Heart right ventricle (tissue), 16 donors: Measurements from ENCODE around the gene NKX1-1. TPM values are rescaled to one million over a fixed set of nuclear protein-coding genes. Genes with fewer than 3 reads are reported as not detected.

Experiments used
- ATAC-seq, 8 donors: fragments of 200-7000 bp; cut with Tn5 transposase; one replicate each; pipeline ENCODE4 v1.9.1; 2020; ENCODE audit warnings: mild to moderate bottlenecking in 8 of 8, moderate library complexity in 8 of 8, moderate number of reproducible peaks in 1 of 8
- DNase-seq, 2 donors: peaks; one replicate each; pipeline ENCODE4 v3.0.0-alpha.2; 2020
- H3K27ac ChIP-seq, 10 donors: fragments of 200-600 bp; sonication (generic) in 2 of 10; one replicate each; pipeline versions ENCODE4 v1.5.0 to v1.8.0; 2020 to 2022; ENCODE audit warnings: mild to moderate bottlenecking in 3 of 10
- H3K27me3 ChIP-seq, 7 donors: fragments of 200-600 bp; one replicate each; pipeline ENCODE4 v1.8.0; 2021 to 2022; ENCODE audit warnings: mild to moderate bottlenecking in 2 of 7
- H3K36me3 ChIP-seq, 9 donors: fragments of 200-600 bp; sonication (generic) in 1 of 9; one replicate each; pipeline versions ENCODE4 v1.5.0 to v1.8.0; 2020 to 2022; ENCODE audit warnings: mild to moderate bottlenecking in 2 of 9
- H3K4me1 ChIP-seq, 9 donors: fragments of 200-600 bp; sonication (generic) in 1 of 9; one replicate each; pipeline versions ENCODE4 v1.5.0 to v1.8.0; 2020 to 2022; ENCODE audit warnings: mild to moderate bottlenecking in 4 of 9
- H3K4me3 ChIP-seq, 10 donors: fragments of 200-600 bp; sonication (generic) in 2 of 10; one replicate each; pipeline versions ENCODE4 v1.5.0 to v1.8.0; 2020 to 2022; ENCODE audit warnings: mild to moderate bottlenecking in 7 of 10, moderate library complexity in 2 of 10
- H3K9me3 ChIP-seq, 11 donors: fragments of 200-600 bp in 10 of 11; sonication (generic) in 2 of 11; one replicate each; pipeline versions ENCODE4 v1.5.0 to v1.8.0; 2013 to 2022; ENCODE audit warnings: mild to moderate bottlenecking in 2 of 11, control low read depth in 1 of 11, moderate library complexity in 1 of 11
- CTCF ChIP-seq, 9 donors: fragments of 200-600 bp; sonication (generic) in 2 of 9; IDR thresholded peaks; one replicate each; pipeline versions ENCODE4 v1.5.0 to v1.8.0; 2021 to 2022; ENCODE audit warnings: antibody characterized with exemption in 9 of 9, mild to moderate bottlenecking in 5 of 9, moderate library complexity in 1 of 9
- WGBS, 2 donors: extraction: QIAGEN DNeasy Blood & Tissue Kit; methylation state at CpG; one replicate each; pipeline ENCODE4 v1.1.7; 2013; ENCODE audit warnings: inconsistent platforms in 1 of 2; 5-methylcytosine and 5-hydroxymethylcytosine counted together
- intact Hi-C, 10 donors: fragments of 100-400 bp; cut with DNase I; formaldehyde crosslinking; loops; one replicate each; pipeline versions ENCODE4 v1.11.1 to v1.14.2; 2022
- polyA plus RNA-seq, 2 donors: library from polyadenylated mRNA; stranded (reverse); fragments of 200-250 nt; gene quantifications; one replicate each; pipeline ENCODE4 v1.2.3, GENCODE V29; 2013
- total RNA-seq, 10 donors: library from RNA; stranded (reverse); fragmentation: NEBNext Ultra II Directional in 3 of 10; extraction: Animal tissue kit (Norgen Biotek cat#: 25700) in 3 of 10; gene quantifications; one replicate each; pipeline versions ENCODE4 v1.2.1 to v1.2.4, GENCODE V29; 2021 to 2023
- donor health status: Arrhythmogenic right ventricular cardiomyopathy.
- donor health status: ischemic (EF 13 %, LVEDD 7.1; RV severe dilation, severe dysfunction).
- donor health status: healthy with polysubstance abuse.
- donor health status: DM: no; HTN: yes; CAD: no.
- donor health status: DM: no; HTN: no; CAD: no.
- donor health status: ischemic (EF 25% LVEDD 6.9; RV normal size, moderate dysfunction).
- donor health status: ischemic (EF 25% LVEDD 5.7; RV mildly dilated, moderate dysfunction).
- donor health status: healthy.
- donor health status: DM: yes; HTN: yes; CAD: no.
- donor health status: Ischemic cardiomyopathy.
- donor health status: ischemic (EF 35%, LVEDD 5.7; RV mildly dilated, moderate dysfunction).
- donor health status: nonischemic (EF 11% LVEDD 7.7; RV severe dilation, severe dysfunction).
- donor health status: DM: yes; HTN: yes; CAD: no.
- donor health status: PGD.
- donor health status: ischemic (EF 29% LVEDD 5.4; RV normal size, mild dysfunction).
- donor health status: nonischemic (EF 23%, LVEDD 6.1; RV moderate dilation, normal function).

The NKX1-1 gene
- total and polyA plus RNA-seq, 12 donors: not detected

- peaks cover 0 to 67% (median 11%) of the 10 kb centered on the region in 9 donors for H3K36me3 ChIP-seq
- DNase-seq (peak in 1 of 2 donors; percentile 8), ATAC-seq (no peak)
- TF ChIP-seq CTCF (IDR thresholded peaks at IDR 0.05): no peak
- H3K4me3 ChIP-seq: no peak overlapping the region
- H3K4me1 ChIP-seq: no peaks in the 10 kb centered on the region
- H3K27ac ChIP-seq: no peak overlapping the region
- H3K27me3 ChIP-seq: no peaks in the 10 kb centered on the region
- intact Hi-C loops: no loop called here
- no peaks in the 10 kb centered on the region for H3K9me3 ChIP-seq
- 94 to 95% methylated on average over 19 of the region's 19 CpGs for WGBS, 2 donors
These were observed 28.5 kb downstream of the NKX1-1 start for GRCh38 chr4:1377606-1378261.

- Histone ChIP-seq H3K27ac (no peak overlapping the region), H3K27me3 (no peaks in the 10 kb centered on the region), H3K4me1 (no peaks in the 10 kb centered on the region), H3K4me3 (no peak overlapping the region), H3K9me3 (no peaks in the 10 kb centered on the region), H3K36me3 (peaks cover 0 to 66% (median 11%) of the 10 kb centered on the region in 9 donors)
- 92 to 93% methylated on average over 31 to 32 of the region's 32 CpGs for WGBS, 2 donors
- intact Hi-C loops: no loop called here
- ATAC-seq (no peak), DNase-seq (peak in 1 of 2 donors; percentile 11)
- TF ChIP-seq CTCF (IDR thresholded peaks at IDR 0.05): no peak
These were observed 29.2 kb downstream of the NKX1-1 start for GRCh38 chr4:1376841-1377605.

- Histone ChIP-seq H3K36me3 (peaks cover 0 to 67% (median 11%) of the 10 kb centered on the region in 9 donors), H3K27me3 (no peaks in the 10 kb centered on the region), H3K9me3 (no peaks in the 10 kb centered on the region), H3K4me1 (no peaks in the 10 kb centered on the region), H3K27ac (no peak overlapping the region), H3K4me3 (no peak overlapping the region)
- ATAC-seq (no peak), DNase-seq (peak in 1 of 2 donors; percentile 9)
- intact Hi-C loops: no loop called here
- no peak for TF ChIP-seq CTCF (IDR thresholded peaks at IDR 0.05)
- WGBS, 2 donors: 91 to 94% methylated on average over 23 of the region's 23 CpGs
These were observed 29.8 kb downstream of the NKX1-1 start for GRCh38 chr4:1376391-1376840.

- DNase-seq: peak in 1 of 2 donors; percentile 6
- 88 to 90% methylated on average over 17 of the region's 17 CpGs for WGBS, 2 donors
- Histone ChIP-seq H3K36me3 (peaks cover 0 to 70% (median 11%) of the 10 kb centered on the region in 9 donors), H3K27ac (no peak overlapping the region), H3K27me3 (no peaks in the 10 kb centered on the region), H3K4me3 (no peak overlapping the region), H3K9me3 (no peaks in the 10 kb centered on the region), H3K4me1 (no peaks in the 10 kb centered on the region)
- no peak for TF ChIP-seq CTCF (IDR thresholded peaks at IDR 0.05)
- ATAC-seq: no peak
- intact Hi-C loops: no loop called here
These were observed 30.4 kb downstream of the NKX1-1 start for GRCh38 chr4:1375761-1376322.
